HG03139 (cell line): ENCODE measurements around the gene SLC17A7.
A peak's percentile ranks its signal among the peaks of the same experiment; 100 is the strongest.
"Not testable (repeated sequence)": the region's sequence is repeated elsewhere in the genome, so short reads cannot be mapped to it uniquely, and the experiment has no call there.

ENCODE experiments used
- ATAC-seq: cut with Tn5 transposase; IDR thresholded peaks from one replicate; pipeline ENCODE4 v1.9.1; 2021; ENCODE audit not compliant: unreplicated experiment

The SLC17A7 gene

DNA sequence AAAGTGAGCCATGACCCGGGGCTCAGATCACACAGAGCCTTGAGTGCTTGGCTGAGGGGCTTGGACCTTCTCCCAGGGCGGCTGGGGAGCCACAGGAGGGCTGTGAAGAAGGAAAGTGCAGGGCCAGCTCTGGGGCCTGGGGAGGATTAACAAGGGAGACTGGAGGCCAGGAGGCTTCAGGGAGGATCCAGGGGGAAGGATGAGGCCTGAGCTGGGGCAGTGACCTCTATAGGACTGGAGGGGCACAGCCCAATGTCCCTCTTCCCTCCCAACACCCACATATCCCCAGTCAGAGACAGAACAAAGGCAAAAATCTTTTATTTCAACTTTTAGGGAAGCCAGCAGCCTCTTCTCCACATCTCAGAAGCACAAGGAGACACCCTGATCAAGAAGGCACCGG is 4.7 kb upstream of the SLC17A7 start:
- no peak for ATAC-seq

DNA sequence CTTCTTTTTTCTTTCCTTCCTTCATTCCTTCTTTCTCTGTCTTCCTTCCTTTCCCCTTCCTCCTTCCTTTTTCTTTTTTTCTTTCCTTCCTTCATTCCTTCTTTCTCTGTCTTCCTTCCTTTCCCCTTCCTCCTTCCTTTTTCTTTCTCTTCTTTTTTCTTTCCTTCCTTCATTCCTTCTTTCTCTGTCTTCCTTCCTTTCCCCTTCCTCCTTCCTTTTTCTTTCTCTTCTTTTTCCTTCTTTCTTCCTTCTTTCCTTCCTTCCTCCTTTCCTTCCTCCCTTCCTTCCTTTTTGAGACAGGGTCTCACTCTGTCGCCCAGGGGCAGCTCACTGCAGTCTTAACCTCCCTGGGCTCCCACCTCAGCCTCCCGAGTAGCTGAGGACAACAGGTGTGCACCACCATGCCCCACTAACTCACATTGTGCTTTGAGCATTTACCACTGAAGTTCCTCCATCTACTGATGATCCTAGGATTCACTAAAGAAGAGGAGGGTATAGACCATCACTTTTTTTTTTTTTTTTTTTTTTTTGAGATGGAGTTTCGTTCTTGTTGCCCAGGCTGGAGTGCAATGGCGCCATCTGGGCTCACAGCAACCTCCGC is 2.9 kb upstream of the SLC17A7 start:
- ATAC-seq = not testable (repeated sequence)

DNA sequence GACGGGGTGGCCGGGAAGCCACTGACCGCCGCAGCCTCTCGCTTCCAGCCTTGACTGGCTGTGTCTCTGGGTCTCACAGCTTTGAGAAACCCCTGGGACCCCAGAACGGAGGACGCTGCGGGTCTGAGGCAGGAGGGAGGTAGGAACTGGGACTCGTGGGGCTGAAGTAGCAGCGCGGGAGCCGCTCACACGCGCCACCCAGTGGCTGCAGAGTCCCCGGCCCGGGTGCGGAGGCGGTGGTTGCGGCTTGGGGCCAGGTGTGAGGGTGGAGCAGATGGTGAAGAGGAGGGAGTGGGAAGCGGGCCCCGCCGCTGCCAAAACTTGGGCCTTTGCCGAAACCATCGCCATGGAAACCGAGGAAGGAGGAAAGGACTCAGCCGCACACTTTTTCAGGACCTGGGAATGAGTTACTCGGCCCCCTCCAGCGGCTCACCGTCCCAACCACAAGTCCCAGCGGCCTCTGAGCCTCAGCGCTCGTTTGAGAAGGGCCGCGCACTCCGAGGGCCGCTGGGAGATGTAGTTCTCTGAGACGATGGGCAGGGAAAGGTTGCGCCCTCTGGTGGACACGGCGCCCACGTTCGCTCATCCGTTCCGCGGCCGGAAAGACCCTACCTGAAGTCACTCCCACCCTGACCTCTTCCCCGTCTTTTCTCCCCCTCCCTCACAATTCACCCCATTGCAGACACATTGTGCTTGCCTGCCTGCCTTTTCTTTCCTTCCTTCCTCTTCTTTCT is 2.2 kb upstream of the SLC17A7 start:
- peak; percentile 68 for ATAC-seq

DNA sequence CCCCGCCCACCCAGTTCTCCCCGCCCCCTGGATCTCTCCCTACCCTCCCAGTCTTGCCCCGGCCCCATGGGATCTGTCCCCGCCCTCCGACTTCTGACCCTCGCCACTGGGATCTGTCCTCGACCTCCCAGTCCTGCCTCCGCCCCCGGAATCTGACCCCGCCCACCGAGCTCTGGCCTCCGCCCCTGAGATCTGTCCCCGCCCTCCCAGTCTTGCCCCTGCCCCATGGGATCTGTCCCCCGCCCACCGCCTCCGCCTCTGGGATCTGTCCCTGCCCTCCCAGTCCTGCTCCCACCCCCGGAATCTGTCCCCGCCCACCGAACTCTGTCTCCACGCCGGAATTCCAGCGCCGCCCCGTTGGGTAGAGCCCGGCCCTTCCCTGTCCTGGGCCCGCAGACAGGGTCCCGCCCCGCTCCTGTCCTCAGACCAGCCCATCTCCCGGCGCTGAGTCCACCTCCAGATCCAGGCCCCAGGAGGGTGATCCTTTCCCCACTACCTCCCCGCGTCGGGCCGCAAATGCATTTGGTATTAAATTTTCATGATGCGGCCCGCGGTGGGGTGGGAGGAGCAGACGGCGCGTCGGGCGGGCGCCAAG is 1.5 kb upstream of the SLC17A7 start:
- no peak for ATAC-seq

DNA sequence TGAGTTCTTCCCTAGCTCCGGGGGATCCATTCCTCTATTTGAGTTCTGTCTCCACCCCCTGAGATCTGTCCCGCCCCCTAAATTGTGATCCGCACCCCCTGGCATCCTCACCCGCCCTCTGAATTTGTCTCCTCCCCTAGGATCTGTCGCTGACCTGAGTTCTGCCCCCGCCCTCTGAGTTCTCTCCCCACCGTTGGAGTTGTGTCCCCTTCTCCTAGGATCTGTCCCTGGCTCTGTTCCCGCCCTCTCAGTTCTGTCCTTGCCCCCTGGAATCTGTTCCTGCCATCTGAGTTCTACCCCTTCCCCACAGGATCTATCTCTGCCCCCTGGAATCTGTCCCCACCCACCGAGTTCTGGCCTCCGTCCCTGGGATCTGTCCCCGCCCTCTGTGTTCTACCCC is 1.0 kb upstream of the SLC17A7 start:
- no peak for ATAC-seq

DNA sequence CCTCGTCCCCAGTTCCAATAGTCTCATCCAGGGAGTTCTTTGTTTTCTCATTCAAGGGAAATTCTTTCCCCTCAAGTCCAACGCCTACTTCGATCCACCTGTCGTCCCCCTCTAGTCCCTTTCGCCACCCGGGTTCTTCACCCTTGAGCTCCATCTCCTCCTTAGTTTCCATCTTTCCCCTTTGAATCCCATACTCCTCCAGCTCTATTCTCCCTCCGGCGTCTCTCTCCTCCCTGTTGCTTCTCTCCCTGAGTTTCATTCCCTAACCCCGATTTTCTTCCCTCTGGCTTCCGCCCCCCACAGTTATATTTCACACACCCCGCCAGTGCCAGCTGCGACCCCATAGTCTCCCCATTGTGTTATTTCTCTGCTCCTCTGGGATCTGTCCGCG is 628 bp upstream of the SLC17A7 start:
- no peak for ATAC-seq

DNA sequence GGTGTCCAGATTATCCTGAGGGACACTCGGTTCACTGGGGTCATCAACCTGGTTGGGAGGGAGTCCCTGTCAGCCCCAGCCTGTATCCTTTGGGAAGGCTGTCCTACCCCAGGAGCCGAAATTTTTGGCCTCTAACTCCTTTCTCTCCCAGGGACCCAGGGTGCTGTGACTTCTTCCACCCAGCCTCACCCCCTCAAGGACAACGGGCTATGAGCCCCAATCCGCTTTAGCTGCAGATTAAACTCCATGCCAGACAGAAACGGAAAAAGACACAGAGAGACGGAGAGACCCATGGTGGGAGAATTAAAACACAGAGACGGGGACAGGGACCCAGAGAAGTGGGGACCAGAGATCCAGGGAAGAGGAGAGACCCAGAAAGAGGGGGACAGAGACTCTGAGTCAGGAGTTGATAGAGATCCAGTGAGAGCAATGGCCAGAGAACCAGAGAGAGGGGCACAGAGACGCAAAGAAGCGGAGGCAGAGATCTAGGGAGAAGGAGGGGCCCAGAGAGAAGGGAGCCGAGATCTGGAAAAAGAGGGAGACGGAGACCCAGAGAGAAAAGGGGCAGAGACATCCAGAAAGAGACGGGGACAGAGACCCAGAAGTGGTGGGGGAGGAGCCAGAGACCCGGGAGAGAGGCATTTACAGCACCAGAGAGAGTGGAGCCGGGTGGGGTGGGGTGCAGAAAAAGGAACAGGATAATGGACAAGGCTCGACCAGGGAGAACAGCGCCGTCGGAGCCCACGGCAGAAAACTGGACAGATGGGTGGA is 703 bp downstream of the SLC17A7 start:
- no peak for ATAC-seq

DNA sequence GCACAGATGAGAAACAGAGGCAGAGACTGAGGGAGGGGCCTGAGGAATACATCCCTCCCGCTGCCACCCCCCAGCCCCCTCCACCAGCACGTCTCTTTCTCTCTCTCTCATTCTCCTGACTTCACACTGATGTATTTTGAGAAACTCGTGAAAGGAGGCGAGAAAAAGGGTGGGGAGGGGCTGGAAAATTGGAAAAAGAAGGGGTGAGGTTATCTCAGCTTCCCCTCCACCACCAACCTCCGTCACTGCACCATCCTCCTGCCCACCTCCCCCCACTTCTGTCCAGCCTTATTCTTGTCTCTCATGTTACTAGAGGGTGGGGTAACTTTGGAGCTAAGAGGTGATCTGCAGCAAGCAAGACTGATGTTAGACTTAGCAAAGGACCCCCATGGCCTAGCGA is 1.5 kb downstream of the SLC17A7 start:
- ATAC-seq = no peak

DNA sequence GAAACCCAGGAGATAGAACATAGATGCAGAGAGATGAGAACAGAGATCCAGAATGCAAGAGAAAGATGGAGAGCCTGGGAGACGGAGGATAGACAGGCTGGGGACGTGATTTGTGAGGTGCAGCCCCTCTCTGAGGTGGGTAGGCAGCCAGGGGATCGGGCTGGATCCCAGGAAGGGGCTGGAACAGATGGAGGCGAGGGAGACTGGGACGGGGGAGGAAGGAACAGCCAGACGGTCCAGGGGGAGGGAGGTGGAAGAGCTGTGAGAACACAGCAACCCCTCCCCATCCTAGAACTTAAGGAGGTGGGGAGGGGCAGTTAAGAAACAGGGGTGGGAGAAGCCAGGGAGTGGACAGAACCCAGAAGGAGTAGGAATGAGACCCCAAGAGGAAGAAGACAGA is 3.1 kb downstream of the SLC17A7 start:
- no peak for ATAC-seq

DNA sequence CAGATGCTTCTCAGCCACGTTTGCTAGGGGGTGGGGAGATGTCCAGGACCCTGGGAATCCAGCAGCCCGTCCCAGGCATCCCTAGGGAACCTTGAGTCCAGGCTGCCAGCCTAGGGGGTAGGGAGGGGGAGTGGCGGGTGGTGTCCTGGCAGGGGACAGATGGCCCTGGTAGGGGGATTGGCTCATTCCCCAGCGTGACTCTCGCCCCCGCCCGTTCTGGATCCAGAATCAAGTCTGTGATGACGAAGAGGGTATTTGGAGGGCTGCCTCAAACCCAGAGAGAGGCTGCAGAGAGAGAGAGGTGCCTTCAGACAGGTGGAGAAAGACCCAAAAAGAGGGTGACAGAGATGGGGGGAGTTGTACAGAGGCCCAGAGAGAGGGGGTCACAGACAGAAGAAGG is 4.1 kb downstream of the SLC17A7 start:
- ATAC-seq = no peak

DNA sequence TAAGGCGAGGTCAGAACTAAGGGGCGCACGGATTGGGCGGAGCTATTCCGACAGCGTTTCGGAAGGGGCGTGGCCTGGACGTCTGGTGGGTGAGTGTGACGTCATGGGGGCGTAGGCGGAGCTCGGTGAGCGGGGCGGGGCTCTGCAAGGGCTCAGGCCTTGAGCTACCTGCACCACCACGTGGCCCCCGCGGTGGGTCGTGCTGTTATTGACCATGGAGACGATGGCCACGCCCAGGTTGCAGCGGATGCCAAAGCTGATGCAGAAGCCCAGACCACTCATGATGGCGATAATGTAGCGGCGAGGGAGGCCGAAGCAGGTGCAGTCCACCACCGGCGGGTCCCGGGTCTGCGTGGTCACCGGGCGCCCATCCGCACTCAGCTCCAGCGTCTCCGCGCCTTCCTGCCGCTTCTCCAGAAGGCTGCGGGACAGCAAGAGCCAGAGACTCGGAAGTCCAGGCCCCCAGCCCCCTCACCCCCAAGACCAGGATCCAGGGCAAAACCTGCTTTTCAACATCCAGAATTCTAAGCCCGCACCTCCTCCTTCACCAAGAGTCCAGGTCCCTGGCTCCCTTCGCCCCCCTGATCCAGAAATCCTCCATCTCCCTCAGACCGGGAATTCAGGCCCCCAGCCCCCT is 4.8 kb downstream of the SLC17A7 start:
- no peak for ATAC-seq

DNA sequence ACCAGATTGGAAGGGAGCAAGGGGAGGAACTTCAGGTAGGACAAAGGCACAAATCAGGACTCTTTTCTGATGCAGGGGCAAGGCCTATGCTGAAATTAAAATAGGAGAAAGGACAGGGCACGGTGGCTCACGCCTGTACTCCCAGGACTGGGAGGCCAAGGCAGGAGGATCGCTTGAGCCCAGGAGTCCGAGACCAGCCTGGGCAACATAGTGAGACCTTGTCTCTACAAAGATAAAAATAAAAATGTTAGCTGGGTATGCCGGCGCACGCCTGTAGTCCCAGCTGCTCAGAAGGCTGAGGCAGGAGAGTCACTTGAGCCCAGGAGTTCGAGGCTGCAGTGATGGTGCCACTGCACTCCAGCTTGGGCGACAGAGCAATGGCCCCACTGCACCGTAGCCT is 5.7 kb downstream of the SLC17A7 start:
- ATAC-seq = no peak

DNA sequence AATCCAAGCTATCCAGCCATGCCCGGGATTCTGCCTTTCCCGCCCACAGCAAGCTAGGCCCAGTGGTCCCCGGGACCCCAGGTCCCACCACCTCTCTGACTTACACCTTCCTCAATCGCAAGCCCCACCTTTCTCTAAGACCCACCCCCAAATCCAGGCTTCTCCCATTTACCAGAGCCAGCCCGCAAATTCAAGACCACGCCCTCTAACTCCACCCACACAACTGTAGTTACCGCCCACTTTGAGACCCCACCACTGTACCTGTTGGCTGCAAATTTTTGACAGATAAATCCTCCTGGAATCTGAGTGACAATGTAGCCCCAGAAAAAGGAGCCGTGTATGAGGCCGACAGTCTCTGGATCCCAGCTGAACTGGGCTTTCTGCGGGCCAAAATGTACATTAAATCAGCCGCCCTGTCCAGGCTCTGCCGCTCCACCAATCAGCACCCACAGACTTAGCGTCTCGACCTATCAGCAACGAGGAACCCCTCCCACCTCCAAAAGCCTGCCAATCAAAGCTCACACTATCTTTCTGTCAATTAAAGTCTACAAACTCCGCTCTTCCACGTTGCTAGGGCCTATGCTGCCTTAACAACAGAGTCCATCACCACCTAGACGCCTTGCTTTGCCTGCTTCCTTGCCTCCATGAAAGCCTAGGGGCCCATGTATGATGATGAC is 6.3 kb downstream of the SLC17A7 start:
- ATAC-seq = no peak

DNA sequence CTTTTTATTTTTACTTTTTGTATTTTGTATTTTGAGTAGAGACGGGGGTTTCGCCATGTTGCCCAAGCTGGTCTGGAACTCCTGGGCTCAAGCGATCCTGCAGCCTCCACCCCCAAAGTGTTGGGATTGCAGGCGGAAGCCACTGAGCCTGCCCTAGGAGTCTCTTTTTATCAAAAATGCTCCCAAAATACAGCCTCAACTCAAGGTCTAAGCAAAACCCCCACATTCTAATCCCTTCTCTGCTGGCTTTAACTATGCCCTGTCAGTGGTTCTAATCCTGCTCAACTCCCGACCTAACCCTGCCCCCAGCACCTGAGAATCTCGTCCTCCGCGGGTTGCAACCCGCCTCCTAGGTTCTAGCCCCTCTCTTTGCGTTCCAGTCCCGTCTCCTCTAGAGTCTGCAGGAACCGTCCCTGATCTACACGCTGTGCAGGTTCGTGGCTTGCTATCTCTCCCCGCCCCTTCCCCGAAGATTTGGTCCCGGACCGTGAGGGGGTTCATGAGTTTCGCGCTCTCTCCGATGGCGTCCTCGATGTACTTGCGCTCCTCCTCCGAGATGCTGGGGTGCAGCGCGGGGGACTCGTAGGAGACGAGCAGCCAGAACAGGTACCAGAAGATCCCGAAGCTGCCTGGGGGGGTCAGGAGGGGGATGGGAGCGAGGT is 8.0 kb downstream of the SLC17A7 start:
- ATAC-seq = no peak

DNA sequence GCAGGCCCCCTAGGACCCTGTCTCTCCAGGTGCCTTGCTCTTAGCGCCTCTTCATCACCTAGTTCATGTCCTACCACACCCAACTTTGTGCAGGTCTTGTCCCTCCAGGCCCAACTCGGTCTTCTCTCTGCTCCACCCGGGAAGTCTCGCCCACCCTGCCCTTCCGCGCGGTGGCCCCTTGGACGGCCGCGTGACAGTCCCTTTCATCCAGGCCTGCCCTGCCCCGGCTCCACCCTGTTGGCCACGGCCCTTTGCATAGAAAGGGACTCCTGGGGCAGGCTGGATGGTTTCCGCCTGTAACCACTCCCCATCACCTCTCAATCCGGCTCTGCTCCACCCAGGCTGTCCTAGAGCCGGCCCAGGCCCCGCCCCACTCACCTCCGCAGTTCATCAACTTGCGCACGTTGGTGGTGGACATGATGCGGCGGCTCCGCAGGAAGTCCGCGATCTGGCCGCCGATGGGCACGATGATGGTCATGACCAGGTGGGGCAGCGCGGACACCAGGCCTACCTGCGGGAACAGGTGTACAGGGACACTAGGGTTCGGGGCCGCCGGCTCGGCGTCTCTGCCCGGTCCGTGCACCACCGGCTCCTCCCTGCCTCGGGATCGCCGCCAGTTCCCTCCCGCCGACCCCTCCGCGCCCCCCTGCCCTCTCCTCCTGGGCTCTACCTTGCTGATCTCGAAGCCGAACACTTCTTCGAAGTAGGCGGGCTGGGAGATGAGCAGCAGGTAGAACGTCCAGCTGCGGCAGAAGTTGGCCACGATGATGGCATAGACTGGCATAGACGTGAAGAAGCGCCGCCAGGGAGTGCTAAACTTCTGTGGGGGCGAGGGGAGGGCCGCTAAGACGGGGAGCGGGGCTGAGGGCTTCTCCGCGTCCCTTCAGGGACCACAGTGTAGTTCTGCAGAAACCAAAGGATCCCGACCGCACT is 8.9 kb downstream of the SLC17A7 start:
- no peak for ATAC-seq

DNA sequence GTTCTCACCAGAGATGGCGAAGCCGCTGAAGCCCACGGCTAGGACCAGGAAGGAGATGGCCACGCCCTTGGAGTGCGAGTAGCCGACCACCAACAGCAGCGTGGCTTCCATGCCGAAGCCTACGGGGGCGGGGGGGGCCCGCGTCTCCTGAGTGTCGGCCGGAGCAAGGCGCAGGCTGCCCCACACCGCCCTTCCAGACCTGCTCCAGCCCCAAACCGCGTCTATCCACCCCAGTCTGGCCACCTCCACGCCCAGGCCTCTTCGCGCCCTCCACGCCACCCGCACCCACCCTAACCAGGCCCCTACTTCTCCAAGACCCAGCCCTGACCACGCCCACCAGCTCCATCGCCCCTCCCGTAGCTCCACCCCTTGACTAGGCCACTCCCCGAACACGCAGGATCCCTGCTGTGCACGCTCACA is 10.0 kb downstream of the SLC17A7 start:
- ATAC-seq = no peak

DNA sequence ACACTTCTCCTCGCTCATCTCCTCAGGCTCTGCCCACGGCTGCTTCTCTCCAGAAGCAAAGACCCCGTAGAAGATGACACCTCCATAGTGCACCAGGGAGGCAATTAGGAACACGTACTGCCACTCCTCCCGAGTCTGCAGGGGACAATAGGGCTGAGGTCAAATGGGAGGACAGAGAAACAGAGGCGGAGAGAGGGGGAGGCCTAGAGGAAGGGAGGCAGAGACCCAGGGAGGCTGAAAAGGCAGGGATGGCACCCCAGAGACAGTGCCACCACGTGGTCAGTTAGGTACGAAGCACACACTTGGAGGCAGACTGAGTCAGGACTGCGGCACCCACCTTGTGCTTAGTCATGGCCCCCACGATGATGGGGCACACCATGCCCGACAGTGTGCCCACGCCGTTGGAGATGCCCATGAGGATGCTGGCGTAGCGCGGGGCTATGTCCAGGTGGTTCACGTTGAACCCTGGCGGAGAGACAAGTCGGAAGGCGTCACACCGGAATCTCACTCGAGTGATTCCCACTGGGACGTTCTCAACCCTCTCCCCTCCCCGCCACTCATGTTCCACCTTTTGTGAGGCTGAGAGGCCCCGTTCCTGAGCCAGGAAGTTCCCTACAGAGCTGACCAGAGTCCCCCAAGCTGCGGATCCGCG is 10.5 kb downstream of the SLC17A7 start:
- no peak for ATAC-seq

DNA sequence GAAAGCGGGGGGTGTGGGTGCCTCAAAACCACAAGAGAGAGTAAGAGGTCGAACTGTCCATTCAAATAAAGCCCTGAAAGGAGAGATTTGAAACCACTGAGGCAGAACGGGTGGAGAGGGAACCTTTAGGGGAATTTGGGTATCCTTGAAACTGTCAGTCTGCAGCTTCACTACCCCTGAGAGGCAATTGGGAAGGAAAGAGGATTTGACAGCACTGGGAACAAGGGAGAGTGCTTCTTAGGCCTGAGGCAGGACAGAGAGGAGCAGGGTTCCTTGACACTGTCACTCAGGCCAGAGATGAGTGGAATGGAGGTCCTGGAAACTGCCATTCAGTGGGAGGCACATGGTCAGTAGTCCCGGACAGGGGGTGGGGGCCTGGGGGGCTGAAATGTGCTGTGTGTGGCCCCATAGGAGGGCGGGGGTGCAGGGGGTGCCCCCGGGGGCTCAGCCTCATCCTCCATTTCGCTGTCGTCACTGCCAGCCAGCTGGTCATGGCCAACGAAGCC is 11.1 kb downstream of the SLC17A7 start:
- no peak for ATAC-seq
